Epidermal melanocyte (primary cell): ENCODE results near the gene COL4A2.

Experiments used
- DNase-seq: peaks from one replicate; pipeline ENCODE4 v3.0.0; 2011; ENCODE audit warnings: low spot score; ENCODE audit not compliant: insufficient read length

Gene COL4A2

GRCh38 chr13:110416131-110417025, 109.3 kb downstream of the COL4A2 start:
- no peak for DNase-seq

GRCh38 chr13:110418944-110419343, 111.9 kb downstream of the COL4A2 start:
- DNase-seq = no peak

- no peak for DNase-seq
These were observed 112.3 kb downstream of the COL4A2 start for GRCh38 chr13:110419381-110419791.

GRCh38 chr13:110419946-110420345, 112.9 kb downstream of the COL4A2 start:
- no peak for DNase-seq

- DNase-seq = no peak
These were observed 113.5 kb downstream of the COL4A2 start for GRCh38 chr13:110420626-110421025.

- DNase-seq = no peak
These were observed 114.0 kb downstream of the COL4A2 start for GRCh38 chr13:110421061-110421460.

- no peak for DNase-seq
These were observed 114.8 kb downstream of the COL4A2 start for GRCh38 chr13:110421696-110422385.

GRCh38 chr13:110422913-110423688, 116.0 kb downstream of the COL4A2 start:
- no peak for DNase-seq

- no peak for DNase-seq
These were observed 116.7 kb downstream of the COL4A2 start for GRCh38 chr13:110423689-110424302.

GRCh38 chr13:110424569-110425443, 117.7 kb downstream of the COL4A2 start:
- DNase-seq = no peak

- DNase-seq = no peak
These were observed 118.3 kb downstream of the COL4A2 start for GRCh38 chr13:110425444-110425780.

- DNase-seq = no peak
These were observed 119.7 kb downstream of the COL4A2 start for GRCh38 chr13:110426735-110427134.

- no peak for DNase-seq
These were observed 121.2 kb downstream of the COL4A2 start for GRCh38 chr13:110428313-110428712.

GRCh38 chr13:110430391-110431336, 123.6 kb downstream of the COL4A2 start:
- no peak for DNase-seq

GRCh38 chr13:110431425-110432294, 124.6 kb downstream of the COL4A2 start:
- DNase-seq = no peak

GRCh38 chr13:110432522-110432921, 125.4 kb downstream of the COL4A2 start:
- no peak for DNase-seq

GRCh38 chr13:110433014-110433413, 125.9 kb downstream of the COL4A2 start:
- no peak for DNase-seq

GRCh38 chr13:110434629-110435028, 127.5 kb downstream of the COL4A2 start:
- DNase-seq = no peak
